Neural progenitor cell (in vitro differentiated cells): Measurements from ENCODE around the gene ZNF627.

Experiments used
- CTCF ChIP-seq: fragments of 200-600 bp; sonication (generic); IDR thresholded peaks from 2 replicates; pipeline ENCODE4 v1.5.1; 2017; ENCODE audit warnings: antibody characterized with exemption, mild to moderate bottlenecking
- EZH2 ChIP-seq: fragments of 200-600 bp; sonication (generic); IDR thresholded peaks from 2 replicates; pipeline ENCODE4 v1.6.1; 2017; ENCODE audit warnings: antibody characterized with exemption, mild to moderate bottlenecking, moderate library complexity
- EZH2phosphoT487 ChIP-seq: fragments of 200-600 bp; sonication (generic); IDR thresholded peaks from 2 replicates; pipeline ENCODE4 v1.6.1; 2017; ENCODE audit warnings: antibody characterized with exemption

DNA sequence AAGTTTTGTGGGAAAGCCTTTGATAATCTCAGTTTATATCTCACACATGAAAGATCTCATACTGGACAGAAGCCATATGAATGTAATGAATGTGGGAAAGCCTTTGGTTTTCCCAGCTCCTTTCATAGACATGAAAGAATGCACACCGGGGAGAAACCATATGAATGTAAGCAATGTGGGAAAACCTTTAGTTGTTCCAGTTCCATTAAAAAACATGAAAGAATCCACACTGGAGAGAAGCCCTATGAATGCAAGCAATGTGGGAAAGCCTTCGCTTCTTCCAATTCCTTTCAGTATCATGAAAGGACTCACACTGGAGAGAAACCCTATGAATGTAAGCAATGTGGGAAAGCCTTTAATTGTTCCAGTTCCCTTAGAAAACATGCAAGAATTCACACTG, 54.8 kb downstream of the ZNF627 start:
- TF ChIP-seq EZH2 (no peak), CTCF (no peak), EZH2phosphoT487 (no peak)
